Ascending aorta (tissue), 2 donors: ENCODE measurements around the gene GDF9. TPM values are rescaled to one million over a fixed set of nuclear protein-coding genes. Genes with fewer than 3 reads are reported as not detected.
A peak's percentile ranks its signal among the peaks of the same experiment; 100 is the strongest.

ENCODE experiments used
- DNase-seq, 2 donors: peaks; one replicate each; pipeline ENCODE4 v3.0.0-alpha.2; 2019; ENCODE audit warnings: low spot score in 2 of 2
- H3K27ac ChIP-seq, 2 donors: fragments of 200-600 bp; sonication (generic); one replicate each; pipeline ENCODE4 v1.5.1; 2016 to 2017; ENCODE audit warnings: mild to moderate bottlenecking in 1 of 2
- H3K27me3 ChIP-seq: fragments of 200-600 bp; sonication (generic); one replicate; pipeline ENCODE4 v1.5.1; 2017
- H3K36me3 ChIP-seq, 2 donors: fragments of 200-600 bp; sonication (generic); one replicate each; pipeline ENCODE4 v1.5.1; 2016
- H3K4me1 ChIP-seq, 2 donors: fragments of 200-600 bp; sonication (generic); one replicate each; pipeline ENCODE4 v1.5.1; 2016 to 2017; ENCODE audit warnings: mild to moderate bottlenecking in 1 of 2
- H3K4me3 ChIP-seq, 2 donors: fragments of 200-600 bp; sonication (generic); one replicate each; pipeline ENCODE4 v1.5.1; 2016 to 2017; ENCODE audit warnings: mild to moderate bottlenecking in 1 of 2
- H3K9me3 ChIP-seq, 2 donors: fragments of 200-600 bp; sonication (generic); one replicate each; pipeline ENCODE4 v1.5.1; 2016
- CTCF ChIP-seq, 3 experiments: fragments of 200-600 bp in 2 of 3; fragments of 450-650 bp in 1 of 3; sonication (generic) in 2 of 3; IDR thresholded peaks; one replicate each; pipeline ENCODE4 v1.5.1; 2016 to 2019; ENCODE audit warnings: antibody characterized with exemption in 3 of 3, mild to moderate bottlenecking in 1 of 3, moderate library complexity in 1 of 3
- intact Hi-C: fragments of 100-400 bp; cut with DNase I; formaldehyde crosslinking; loops from one replicate; pipeline ENCODE4 v1.15.1; 2023
- total RNA-seq: library from RNA; depleted of rRNA; stranded (reverse); fragments of >200 nt; gene quantifications from one replicate; pipeline ENCODE4 v1.1.0, GENCODE V29; 2016

The GDF9 gene
- total RNA-seq, 1 donor from 2014 or later: not detected

GRCh38 chr5:132821350-132821749, 44.9 kb downstream of the GDF9 start:
- DNase-seq: no peak
- TF ChIP-seq CTCF (IDR thresholded peaks at IDR 0.05): no peak
- intact Hi-C loops: loop anchor here (2.0 to 5.0 kb wide), 3 partner anchors 45 to 164 kb away; partner anchors contain the start of genes CCNI2, IL13 and SEPTIN8
- Histone ChIP-seq H3K4me1 (peaks cover 5 to 8% of the 10 kb centered on the region in 2 donors), H3K27me3 (no peaks in the 10 kb centered on the region), H3K36me3 (no peaks in the 10 kb centered on the region), H3K4me3 (no peak overlapping the region), H3K9me3 (no peaks in the 10 kb centered on the region), H3K27ac (no peak overlapping the region)

- intact Hi-C loops: loop anchor here (2.0 to 5.0 kb wide), 3 partner anchors 43 to 163 kb away; partner anchors contain the start of genes CCNI2, IL13 and SEPTIN8
- Histone ChIP-seq H3K36me3 (no peaks in the 10 kb centered on the region), H3K27ac (no peak overlapping the region), H3K4me1 (peaks cover 5 to 8% of the 10 kb centered on the region in 2 donors), H3K9me3 (no peaks in the 10 kb centered on the region), H3K4me3 (no peak overlapping the region), H3K27me3 (no peaks in the 10 kb centered on the region)
- TF ChIP-seq CTCF (IDR thresholded peaks at IDR 0.05): peak; percentile 88 to 93 (median 93)
- DNase-seq: peak; percentile 46 to 96
Measured at GRCh38 chr5:132820162-132820754, 46.0 kb downstream of the GDF9 start.

GRCh38 chr5:132819468-132819867, 46.8 kb downstream of the GDF9 start:
- Histone ChIP-seq H3K4me1 (peaks cover 5 to 8% of the 10 kb centered on the region in 2 donors), H3K9me3 (no peaks in the 10 kb centered on the region), H3K4me3 (no peak overlapping the region), H3K27ac (no peak overlapping the region), H3K27me3 (no peaks in the 10 kb centered on the region), H3K36me3 (no peaks in the 10 kb centered on the region)
- intact Hi-C loops: no loop called here
- TF ChIP-seq CTCF (IDR thresholded peaks at IDR 0.05): no peak
- peak in 1 of 2 donors; percentile 55 for DNase-seq

GRCh38 chr5:132817011-132817410, 49.3 kb downstream of the GDF9 start:
- no peak for TF ChIP-seq CTCF (IDR thresholded peaks at IDR 0.05)
- intact Hi-C loops: no loop called here
- Histone ChIP-seq H3K27me3 (peaks cover 5% of the 10 kb centered on the region), H3K9me3 (no peaks in the 10 kb centered on the region), H3K36me3 (no peaks in the 10 kb centered on the region), H3K4me1 (peaks cover 8 to 10% of the 10 kb centered on the region in 2 donors), H3K27ac (no peak overlapping the region), H3K4me3 (no peak overlapping the region)
- DNase-seq: no peak

GRCh38 chr5:132816554-132816953, 49.7 kb downstream of the GDF9 start:
- H3K9me3 ChIP-seq: no peaks in the 10 kb centered on the region
- no peaks in the 10 kb centered on the region for H3K36me3 ChIP-seq
- H3K4me3 ChIP-seq: no peak overlapping the region
- H3K27ac ChIP-seq: no peak overlapping the region
- no peak for TF ChIP-seq CTCF (IDR thresholded peaks at IDR 0.05)
- intact Hi-C loops: no loop called here
- H3K4me1 ChIP-seq: peaks cover 8 to 10% of the 10 kb centered on the region in 2 donors
- DNase-seq: peak in 1 of 2 donors; percentile 12
- peaks cover 5% of the 10 kb centered on the region for H3K27me3 ChIP-seq
